Duodenal mucosa (tissue), 2 donors: Measurements from ENCODE around the gene SEPTIN5.
A peak's percentile ranks its signal among the peaks of the same experiment; 100 is the strongest.
"Not testable (repeated sequence)": the region's sequence is repeated elsewhere in the genome, so short reads cannot be mapped to it uniquely, and the experiment has no call there.

ENCODE experiments used
- H3K27ac ChIP-seq: one replicate; pipeline ENCODE4 v1.7.0; 2013; ENCODE audit warnings: low read depth, low read length
- H3K27me3 ChIP-seq, 2 donors: one replicate each; pipeline ENCODE4 v1.7.0; 2013; ENCODE audit warnings: low read length in 2 of 2, control low read depth in 1 of 2; ENCODE audit not compliant: insufficient read depth in 2 of 2, control insufficient read depth in 1 of 2
- H3K36me3 ChIP-seq, 2 donors: one replicate each; pipeline ENCODE4 v1.7.0; 2013; ENCODE audit warnings: low read length in 2 of 2, control low read depth in 1 of 2; ENCODE audit not compliant: insufficient read depth in 2 of 2, control insufficient read depth in 1 of 2
- H3K4me1 ChIP-seq, 2 donors: one replicate each; pipeline ENCODE4 v1.7.0; 2013; ENCODE audit warnings: low read length in 2 of 2, control low read depth in 1 of 2; ENCODE audit not compliant: insufficient read depth in 2 of 2, control insufficient read depth in 1 of 2
- H3K4me3 ChIP-seq, 2 donors: one replicate each; pipeline ENCODE4 v1.7.0; 2013; ENCODE audit warnings: low read length in 2 of 2, low read depth in 1 of 2
- H3K9ac ChIP-seq, 2 donors: one replicate each; pipeline ENCODE4 v1.7.0; 2013; ENCODE audit warnings: low read length in 2 of 2, low read depth in 1 of 2
- H3K9me3 ChIP-seq, 2 donors: one replicate each; pipeline ENCODE4 v1.7.0; 2013; ENCODE audit warnings: low read length in 2 of 2, control low read depth in 1 of 2; ENCODE audit not compliant: control insufficient read depth in 1 of 2

SEPTIN5 gene

GRCh38 chr22:19720999-19721329 lies 6.7 kb downstream of the SEPTIN5 start:
- no peaks in the 10 kb centered on the region for H3K9me3 ChIP-seq
- no peak overlapping the region for H3K9ac ChIP-seq
- H3K27me3 ChIP-seq: peaks cover 56 to 70% of the 10 kb centered on the region in 2 donors
- no peak overlapping the region for H3K4me3 ChIP-seq
- no peak overlapping the region for H3K27ac ChIP-seq
- no peaks in the 10 kb centered on the region for H3K36me3 ChIP-seq
- H3K4me1 ChIP-seq: peaks cover 3 to 11% of the 10 kb centered on the region in 2 donors

GRCh38 chr22:19721330-19722177 lies 7.3 kb downstream of the SEPTIN5 start:
- no peak overlapping the region for H3K27ac ChIP-seq
- no peak overlapping the region for H3K9ac ChIP-seq
- no peak overlapping the region for H3K4me3 ChIP-seq
- peaks cover 3 to 11% of the 10 kb centered on the region in 2 donors for H3K4me1 ChIP-seq
- no peaks in the 10 kb centered on the region for H3K9me3 ChIP-seq
- peaks cover 50 to 65% of the 10 kb centered on the region in 2 donors for H3K27me3 ChIP-seq
- no peaks in the 10 kb centered on the region for H3K36me3 ChIP-seq

GRCh38 chr22:19722178-19722981 lies 8.1 kb downstream of the SEPTIN5 start:
- H3K4me3 ChIP-seq: peak overlapping the region in 1 of 2 donors; percentile 15
- H3K36me3 ChIP-seq: no peaks in the 10 kb centered on the region
- H3K4me1 ChIP-seq: peaks cover 3 to 11% of the 10 kb centered on the region in 2 donors
- no peaks in the 10 kb centered on the region for H3K9me3 ChIP-seq
- no peak overlapping the region for H3K9ac ChIP-seq
- H3K27ac ChIP-seq: no peak overlapping the region
- peaks cover 47 to 62% of the 10 kb centered on the region in 2 donors for H3K27me3 ChIP-seq

GRCh38 chr22:19722982-19723231 lies 8.6 kb downstream of the SEPTIN5 start:
- no peak overlapping the region for H3K27ac ChIP-seq
- no peaks in the 10 kb centered on the region for H3K36me3 ChIP-seq
- no peaks in the 10 kb centered on the region for H3K9me3 ChIP-seq
- H3K9ac ChIP-seq: no peak overlapping the region
- H3K27me3 ChIP-seq: peaks cover 47 to 61% of the 10 kb centered on the region in 2 donors
- peaks cover 0 to 7% of the 10 kb centered on the region in 2 donors for H3K4me1 ChIP-seq
- peak overlapping the region in 1 of 2 donors; percentile 15 for H3K4me3 ChIP-seq

- H3K9me3 ChIP-seq: no peaks in the 10 kb centered on the region
- no peak within 1 kb of the TSS for H3K9ac ChIP-seq
- H3K4me3 ChIP-seq: peak within 1 kb of the TSS; percentile 5 to 15
- peaks cover 47 to 61% of the 10 kb centered on the region in 2 donors for H3K27me3 ChIP-seq
- no peaks in the 10 kb centered on the region for H3K36me3 ChIP-seq
- peaks cover 0 to 7% of the 10 kb centered on the region in 2 donors for H3K4me1 ChIP-seq
- no peak within 1 kb of the TSS for H3K27ac ChIP-seq
These were observed 9.1 kb downstream of the SEPTIN5 start, which contains the start of gene GP1BB for GRCh38 chr22:19723232-19723982. GP1BB (plus strand) TSS chr22:19723539; CDS start chr22:19723570, 31 bp downstream.

GRCh38 chr22:19723983-19724827 lies 9.9 kb downstream of the SEPTIN5 start:
- Histone ChIP-seq H3K4me1 (peaks cover 0 to 7% of the 10 kb centered on the region in 2 donors), H3K9me3 (no peaks in the 10 kb centered on the region), H3K9ac (no peak overlapping the region), H3K27ac (no peak overlapping the region), H3K4me3 (peak overlapping the region in 1 of 2 donors; percentile 5), H3K36me3 (no peaks in the 10 kb centered on the region), H3K27me3 (peaks cover 44 to 59% of the 10 kb centered on the region in 2 donors)

GRCh38 chr22:19724927-19725661 lies 10.8 kb downstream of the SEPTIN5 start:
- Histone ChIP-seq H3K36me3 (no peaks in the 10 kb centered on the region), H3K27me3 (peaks cover 35 to 50% of the 10 kb centered on the region in 2 donors), H3K9ac (no peak overlapping the region), H3K27ac (no peak overlapping the region), H3K4me3 (no peak overlapping the region), H3K4me1 (peaks cover 0 to 7% of the 10 kb centered on the region in 2 donors), H3K9me3 (no peaks in the 10 kb centered on the region)

- H3K9me3 ChIP-seq, H3K36me3 ChIP-seq, H3K4me3 ChIP-seq, H3K27ac ChIP-seq, H3K9ac ChIP-seq: not testable (repeated sequence)
- peaks cover 24 to 40% of the 10 kb centered on the region in 2 donors for H3K27me3 ChIP-seq
- H3K4me1 ChIP-seq: peaks cover 3 to 13% of the 10 kb centered on the region in 2 donors
These were observed 11.9 kb downstream of the SEPTIN5 start for GRCh38 chr22:19726064-19726788.
